ENCODE measurements around the gene TXNRD1.
"Not testable (repeated sequence)": the region's sequence is repeated elsewhere in the genome, so short reads cannot be mapped to it uniquely, and the experiment has no call there.

Gene TXNRD1

DNA sequence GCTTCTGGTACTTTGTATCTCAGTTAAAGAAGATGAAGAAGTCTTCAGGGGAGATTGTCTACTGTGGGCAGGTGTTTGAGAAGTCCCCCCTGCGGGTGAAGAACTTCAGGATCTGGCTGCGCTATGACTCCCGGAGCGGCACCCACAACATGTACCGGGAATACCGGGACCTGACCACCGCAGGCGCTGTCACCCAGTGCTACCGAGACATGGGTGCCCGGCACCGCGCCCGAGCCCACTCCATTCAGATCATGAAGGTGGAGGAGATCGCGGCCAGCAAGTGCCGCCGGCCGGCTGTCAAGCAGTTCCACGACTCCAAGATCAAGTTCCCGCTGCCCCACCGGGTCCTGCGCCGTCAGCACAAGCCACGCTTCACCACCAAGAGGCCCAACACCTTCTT, 49.9 kb downstream of the TXNRD1 start:
- H3K4me1 ChIP-seq (ENCODE audit: control insufficient read depth in 2 of 2, insufficient read depth in 1 of 2, low read depth in 1 of 2, low read length in 2 of 2); H3K27me3 ChIP-seq (ENCODE audit: control insufficient read depth in 3 of 3, insufficient read depth in 3 of 3, low read depth in 1 of 3, low read length in 3 of 3); H3K79me1 ChIP-seq (ENCODE audit: low read depth, low read length); H3K27ac ChIP-seq (replicated peaks; ENCODE audit: low read length); H3K36me3 ChIP-seq (replicated peaks in 1 of 2; ENCODE audit: control insufficient read depth in 2 of 2, insufficient read depth in 2 of 2, low read length in 2 of 2); H3K14ac ChIP-seq (ENCODE audit: low read length); H3K4me3 ChIP-seq (ENCODE audit: low read length in 2 of 2); H3K4me2 ChIP-seq (ENCODE audit: insufficient read depth, low read length, poor library complexity, severe bottlenecking); H2AK5ac ChIP-seq (ENCODE audit: low read depth, low read length); H2BK120ac ChIP-seq (ENCODE audit: low read depth, low read length); H3K9ac ChIP-seq (ENCODE audit: low read depth, low read length, poor library complexity); H2BK15ac ChIP-seq (ENCODE audit: low read length); H3K9me3 ChIP-seq (replicated peaks in 1 of 2; ENCODE audit: control insufficient read depth in 2 of 2, insufficient read depth in 1 of 2, low read depth in 1 of 2, low read length in 2 of 2); H2BK5ac ChIP-seq (ENCODE audit: low read length); H2AFZ ChIP-seq (ENCODE audit: low read length); H3K4ac ChIP-seq (ENCODE audit: low read length); H3K23ac ChIP-seq (ENCODE audit: low read depth, low read length, poor library complexity); H2BK12ac ChIP-seq (ENCODE audit: low read length); H3K18ac ChIP-seq (ENCODE audit: low read length); DNase-seq (ENCODE audit: low spot score); H4K91ac ChIP-seq (ENCODE audit: low read depth, low read length, poor library complexity); H4K8ac ChIP-seq (ENCODE audit: low read depth, low read length): not testable (repeated sequence)
- no CpG with 5 or more reads among the region's 24 CpGs for WGBS, 2 donors (ENCODE audit: extremely low coverage in 2 of 2, insufficient read length in 2 of 2, insufficient replicate concordance in 1 of 2)

DNA sequence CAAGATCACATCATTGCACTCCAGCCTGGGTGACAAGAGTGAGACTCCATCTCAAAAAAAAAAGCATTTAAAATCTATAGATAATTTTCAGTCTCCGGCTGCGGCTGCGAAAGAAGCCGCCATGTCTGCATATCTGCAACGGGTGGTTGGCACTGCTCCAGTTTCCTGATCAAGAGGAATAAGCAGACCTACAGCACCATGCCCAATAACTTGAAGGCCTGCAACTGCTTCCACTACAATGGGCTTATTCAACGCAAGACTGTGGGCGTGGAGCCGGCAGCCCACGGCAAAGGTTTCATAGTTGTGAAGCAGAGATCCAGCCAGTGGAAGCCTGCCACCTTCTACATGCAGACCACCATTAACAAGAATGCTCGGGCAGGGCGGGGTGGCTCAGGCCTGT, 57.4 kb downstream of the TXNRD1 start:
- Histone ChIP-seq H3K18ac (ENCODE audit: low read length) (no peak overlapping the region), H2BK15ac (ENCODE audit: low read length) (no peak overlapping the region), H3K4ac (ENCODE audit: low read length) (no peak overlapping the region), H3K4me3 (ENCODE audit: low read length in 2 of 2) (no peak overlapping the region), H2AFZ (ENCODE audit: low read length) (no peak overlapping the region), H3K14ac (ENCODE audit: low read length) (no peak overlapping the region), H3K79me1 (ENCODE audit: low read depth, low read length) (no peaks in the 10 kb centered on the region), H3K27ac (replicated peaks; ENCODE audit: low read length) (no peak overlapping the region), H2BK5ac (ENCODE audit: low read length) (no peak overlapping the region), H4K91ac (ENCODE audit: low read depth, low read length, poor library complexity) (no peak overlapping the region), H3K36me3 (replicated peaks in 1 of 2; ENCODE audit: control insufficient read depth in 2 of 2, insufficient read depth in 2 of 2, low read length in 2 of 2) (no peaks in the 10 kb centered on the region), H3K27me3 (ENCODE audit: control insufficient read depth in 3 of 3, insufficient read depth in 3 of 3, low read depth in 1 of 3, low read length in 3 of 3) (no peaks in the 10 kb centered on the region), H2BK120ac (ENCODE audit: low read depth, low read length) (no peak overlapping the region), H3K9me3 (replicated peaks in 1 of 2; ENCODE audit: control insufficient read depth in 2 of 2, insufficient read depth in 1 of 2, low read depth in 1 of 2, low read length in 2 of 2) (no peaks in the 10 kb centered on the region), H3K23ac (ENCODE audit: low read depth, low read length, poor library complexity) (no peak overlapping the region), H3K9ac (ENCODE audit: low read depth, low read length, poor library complexity) (no peak overlapping the region), H2BK12ac (ENCODE audit: low read length) (no peak overlapping the region), H4K8ac (ENCODE audit: low read depth, low read length) (no peak overlapping the region), H3K4me2 (ENCODE audit: insufficient read depth, low read length, poor library complexity, severe bottlenecking) (no peak overlapping the region), H3K4me1 (ENCODE audit: control insufficient read depth in 2 of 2, insufficient read depth in 1 of 2, low read depth in 1 of 2, low read length in 2 of 2) (no peaks in the 10 kb centered on the region), H2AK5ac (ENCODE audit: low read depth, low read length) (no peak overlapping the region)
- DNase-seq (ENCODE audit: low spot score): no peak
- no CpG with 5 or more reads among the region's 11 CpGs for WGBS, 2 donors (ENCODE audit: extremely low coverage in 2 of 2, insufficient read length in 2 of 2, insufficient replicate concordance in 1 of 2)

DNA sequence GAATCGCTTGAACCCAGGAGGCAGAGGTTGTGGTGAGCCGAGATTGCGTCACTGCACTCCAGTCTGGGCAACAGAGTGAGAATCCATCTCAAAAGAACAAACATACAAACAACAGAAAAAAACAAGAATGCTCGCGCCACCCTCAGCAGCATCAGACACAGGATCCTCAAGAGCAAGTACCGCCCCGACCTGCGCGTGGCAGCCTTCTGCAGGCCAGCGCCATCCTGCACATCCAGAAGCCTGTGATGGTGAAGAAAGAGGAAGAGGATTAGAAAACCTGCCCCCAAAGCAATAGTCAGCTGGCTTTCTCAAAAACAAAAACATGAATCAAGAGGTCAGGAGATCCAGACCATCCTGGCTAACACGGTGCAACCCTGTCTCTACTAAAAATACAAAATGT, 57.9 kb downstream of the TXNRD1 start:
- Histone ChIP-seq H4K8ac (ENCODE audit: low read depth, low read length) (no peak overlapping the region), H3K79me1 (ENCODE audit: low read depth, low read length) (no peaks in the 10 kb centered on the region), H3K27me3 (ENCODE audit: control insufficient read depth in 3 of 3, insufficient read depth in 3 of 3, low read depth in 1 of 3, low read length in 3 of 3) (no peaks in the 10 kb centered on the region), H2BK15ac (ENCODE audit: low read length) (no peak overlapping the region), H2BK120ac (ENCODE audit: low read depth, low read length) (no peak overlapping the region), H3K9me3 (replicated peaks in 1 of 2; ENCODE audit: control insufficient read depth in 2 of 2, insufficient read depth in 1 of 2, low read depth in 1 of 2, low read length in 2 of 2) (no peaks in the 10 kb centered on the region), H4K91ac (ENCODE audit: low read depth, low read length, poor library complexity) (no peak overlapping the region), H2BK12ac (ENCODE audit: low read length) (no peak overlapping the region), H2AFZ (ENCODE audit: low read length) (no peak overlapping the region), H3K18ac (ENCODE audit: low read length) (no peak overlapping the region), H2AK5ac (ENCODE audit: low read depth, low read length) (no peak overlapping the region), H3K9ac (ENCODE audit: low read depth, low read length, poor library complexity) (no peak overlapping the region), H3K36me3 (replicated peaks in 1 of 2; ENCODE audit: control insufficient read depth in 2 of 2, insufficient read depth in 2 of 2, low read length in 2 of 2) (no peaks in the 10 kb centered on the region), H3K4me1 (ENCODE audit: control insufficient read depth in 2 of 2, insufficient read depth in 1 of 2, low read depth in 1 of 2, low read length in 2 of 2) (no peaks in the 10 kb centered on the region), H3K4me3 (ENCODE audit: low read length in 2 of 2) (no peak overlapping the region), H3K27ac (replicated peaks; ENCODE audit: low read length) (no peak overlapping the region), H2BK5ac (ENCODE audit: low read length) (no peak overlapping the region), H3K14ac (ENCODE audit: low read length) (no peak overlapping the region), H3K4me2 (ENCODE audit: insufficient read depth, low read length, poor library complexity, severe bottlenecking) (no peak overlapping the region), H3K4ac (ENCODE audit: low read length) (no peak overlapping the region), H3K23ac (ENCODE audit: low read depth, low read length, poor library complexity) (no peak overlapping the region)
- DNase-seq (ENCODE audit: low spot score): no peak
- WGBS, 2 donors (ENCODE audit: extremely low coverage in 2 of 2, insufficient read length in 2 of 2, insufficient replicate concordance in 1 of 2): no CpG with 5 or more reads among the region's 11 CpGs

DNA sequence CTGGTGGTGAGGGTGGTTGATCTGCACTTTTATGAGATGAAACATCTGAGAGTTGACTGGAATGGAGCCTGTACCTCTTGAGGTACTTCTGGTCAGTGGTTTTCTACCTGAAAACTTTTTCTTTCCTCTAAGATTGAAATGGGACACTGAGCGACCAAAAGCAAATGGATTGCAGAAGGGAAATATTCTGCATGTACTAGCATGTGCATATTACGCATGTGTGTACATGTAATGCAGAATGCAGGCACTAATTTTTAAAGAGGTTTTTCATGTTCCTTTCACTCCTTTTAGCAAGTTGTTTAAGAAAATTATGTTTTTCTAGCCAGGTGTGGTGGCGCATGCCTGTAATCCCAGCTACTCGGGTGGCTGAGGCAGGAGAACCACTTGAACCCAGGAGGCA, 59.2 kb downstream of the TXNRD1 start:
- Histone ChIP-seq H4K91ac (ENCODE audit: low read depth, low read length, poor library complexity) (no peak overlapping the region), H2BK15ac (ENCODE audit: low read length) (no peak overlapping the region), H4K8ac (ENCODE audit: low read depth, low read length) (no peak overlapping the region), H3K4me1 (ENCODE audit: control insufficient read depth in 2 of 2, insufficient read depth in 1 of 2, low read depth in 1 of 2, low read length in 2 of 2) (no peaks in the 10 kb centered on the region), H3K4ac (ENCODE audit: low read length) (no peak overlapping the region), H3K4me2 (ENCODE audit: insufficient read depth, low read length, poor library complexity, severe bottlenecking) (no peak overlapping the region), H2AFZ (ENCODE audit: low read length) (no peak overlapping the region), H3K4me3 (ENCODE audit: low read length in 2 of 2) (no peak overlapping the region), H3K18ac (ENCODE audit: low read length) (no peak overlapping the region), H3K27ac (replicated peaks; ENCODE audit: low read length) (no peak overlapping the region), H2BK5ac (ENCODE audit: low read length) (no peak overlapping the region), H3K14ac (ENCODE audit: low read length) (no peak overlapping the region), H3K36me3 (replicated peaks in 1 of 2; ENCODE audit: control insufficient read depth in 2 of 2, insufficient read depth in 2 of 2, low read length in 2 of 2) (no peaks in the 10 kb centered on the region), H3K23ac (ENCODE audit: low read depth, low read length, poor library complexity) (no peak overlapping the region), H2BK120ac (ENCODE audit: low read depth, low read length) (no peak overlapping the region), H3K9me3 (replicated peaks in 1 of 2; ENCODE audit: control insufficient read depth in 2 of 2, insufficient read depth in 1 of 2, low read depth in 1 of 2, low read length in 2 of 2) (no peaks in the 10 kb centered on the region), H2AK5ac (ENCODE audit: low read depth, low read length) (no peak overlapping the region), H3K79me1 (ENCODE audit: low read depth, low read length) (no peaks in the 10 kb centered on the region), H2BK12ac (ENCODE audit: low read length) (no peak overlapping the region), H3K9ac (ENCODE audit: low read depth, low read length, poor library complexity) (no peak overlapping the region), H3K27me3 (ENCODE audit: control insufficient read depth in 3 of 3, insufficient read depth in 3 of 3, low read depth in 1 of 3, low read length in 3 of 3) (no peaks in the 10 kb centered on the region)
- DNase-seq (ENCODE audit: low spot score): no peak
- WGBS, 2 donors (ENCODE audit: extremely low coverage in 2 of 2, insufficient read length in 2 of 2, insufficient replicate concordance in 1 of 2): no CpG with 5 or more reads among the region's 4 CpGs

All from neuronal stem cell (in vitro differentiated cells).